ENCODE results near the gene GPS1. TPM values are rescaled to one million over a fixed set of nuclear protein-coding genes. Genes with fewer than 3 reads are reported as not detected.
A peak's percentile ranks its signal among the peaks of the same experiment; 100 is the strongest.

GPS1 gene
- total and polyA plus RNA-seq, 9 of the 15 experiments (the other 6 are each of a cell fraction or from before 2014, with no cell fraction given) = 3.1 to 167 (median 69.9) TPM

GRCh38 chr17:82030470-82031302 lies 21.0 kb upstream of the GPS1 start (continued):
- TF ChIP-seq REST (IDR thresholded peaks at IDR 0.05; ENCODE audit: borderline replicate concordance) = peak; percentile 90
- TF ChIP-seq REST (CRISPR knock-in tag; IDR thresholded peaks at IDR 0.05; ENCODE audit: low read depth) = no peak
- TF ChIP-seq RFX1 (IDR thresholded peaks at IDR 0.05) = no peak
- no peak for TF ChIP-seq PRPF4 (IDR thresholded peaks at IDR 0.05; ENCODE audit: insufficient read depth, low read depth, low read length, poor library complexity, severe bottlenecking)
- TF ChIP-seq ZNF134 (CRISPR knock-in tag; conservative IDR thresholded peaks at IDR 0.05) = no peak
- TF ChIP-seq CTCFL (IDR thresholded peaks at IDR 0.05; ENCODE audit: borderline replicate concordance, insufficient read depth, low read depth, low read length, poor library complexity, severe bottlenecking) = no peak
- TF ChIP-seq SMAD4 (CRISPR knock-in tag; conservative IDR thresholded peaks at IDR 0.05) = peak; percentile 72; the same call in 1 of the 2 replicates
- no peak for TF ChIP-seq PCBP2 (IDR thresholded peaks at IDR 0.05; ENCODE audit: low read depth, low read length, poor library complexity, severe bottlenecking)
- no peak for TF ChIP-seq ZNF174 (CRISPR knock-in tag; IDR thresholded peaks at IDR 0.05)
- TF ChIP-seq THRAP3 (IDR thresholded peaks at IDR 0.05; ENCODE audit: borderline replicate concordance) = no peak
- no peak for TF ChIP-seq ZNF445 (CRISPR knock-in tag; IDR thresholded peaks at IDR 0.05; ENCODE audit: low read depth)
- no peak for TF ChIP-seq TAF15 (IDR thresholded peaks at IDR 0.05; ENCODE audit: low read depth, low read length)
- 0 out of 2 replicates have a peak, but pooled peaks have one; percentile 18 for TF ChIP-seq ZKSCAN1 (IDR thresholded peaks at IDR 0.05; ENCODE audit: low read depth, low read length)
- TF ChIP-seq TRIM24 (IDR thresholded peaks at IDR 0.05) = peak in 1 of 2 experiments; percentile 15; a peak in 1 of 4 replicates
- no peak for TF ChIP-seq ELF2 (CRISPR knock-in tag; IDR thresholded peaks at IDR 0.05)

Measured in K562 (cell line).